Daoy (cell line): ENCODE data around the gene SELENON. TPM values are rescaled to one million over a fixed set of nuclear protein-coding genes. Genes with fewer than 3 reads are reported as not detected.
"Not testable (repeated sequence)": the region's sequence is repeated elsewhere in the genome, so short reads cannot be mapped to it uniquely, and the experiment has no call there.

Source experiments
- DNase-seq: peaks from one replicate; pipeline ENCODE4 v3.0.0-alpha.2; 2015; ENCODE audit warnings: low read depth
- total RNA-seq: library from RNA; depleted of rRNA; stranded (reverse); fragments of >200 nt; shearing (Covaris generic); gene quantifications from 2 replicates; pipeline ENCODE4 v1.2.3, GENCODE V29; 2014

SELENON gene
- total RNA-seq, 1 experiment from 2014 or later = 16.9 TPM

DNA sequence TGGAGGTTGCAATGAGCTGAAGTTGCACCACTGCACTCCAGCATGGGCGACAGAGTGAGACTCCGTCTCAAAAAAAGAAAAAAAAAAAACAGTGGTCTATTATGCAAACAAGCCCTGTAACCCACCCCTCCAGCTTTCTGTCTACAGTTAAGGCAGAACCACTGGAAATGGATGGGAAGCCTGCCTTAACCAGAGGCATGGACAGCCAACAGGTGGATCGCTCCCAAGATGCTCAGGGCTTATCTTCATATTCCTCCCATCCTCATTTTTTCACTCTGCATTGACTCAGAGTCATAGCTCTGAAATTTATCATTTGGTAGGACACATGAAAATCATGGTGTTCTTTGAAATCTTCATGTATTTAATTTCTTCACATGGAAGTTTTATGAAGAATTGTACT lies 28.5 kb downstream of the SELENON start:
- no peak for DNase-seq

DNA sequence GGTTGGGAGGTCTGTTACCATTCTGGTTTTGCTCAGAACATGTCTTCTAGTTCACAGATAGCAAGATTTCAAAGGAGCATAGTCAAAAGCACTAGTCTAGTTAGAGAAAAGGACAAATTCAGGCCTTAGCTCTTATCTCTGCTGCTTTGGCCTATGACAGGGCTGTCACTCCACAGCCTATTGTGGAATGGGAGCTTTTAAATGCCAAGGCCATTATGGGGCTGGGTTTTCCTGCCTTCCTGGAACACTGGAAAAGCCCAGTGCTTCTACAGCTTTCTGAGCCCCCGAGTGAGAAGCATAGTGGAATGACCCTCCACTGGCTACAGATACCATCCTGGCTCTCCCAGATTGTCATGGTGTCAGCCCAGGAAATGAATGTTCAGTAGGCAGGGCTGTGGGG lies 29.1 kb downstream of the SELENON start:
- no peak for DNase-seq

DNA sequence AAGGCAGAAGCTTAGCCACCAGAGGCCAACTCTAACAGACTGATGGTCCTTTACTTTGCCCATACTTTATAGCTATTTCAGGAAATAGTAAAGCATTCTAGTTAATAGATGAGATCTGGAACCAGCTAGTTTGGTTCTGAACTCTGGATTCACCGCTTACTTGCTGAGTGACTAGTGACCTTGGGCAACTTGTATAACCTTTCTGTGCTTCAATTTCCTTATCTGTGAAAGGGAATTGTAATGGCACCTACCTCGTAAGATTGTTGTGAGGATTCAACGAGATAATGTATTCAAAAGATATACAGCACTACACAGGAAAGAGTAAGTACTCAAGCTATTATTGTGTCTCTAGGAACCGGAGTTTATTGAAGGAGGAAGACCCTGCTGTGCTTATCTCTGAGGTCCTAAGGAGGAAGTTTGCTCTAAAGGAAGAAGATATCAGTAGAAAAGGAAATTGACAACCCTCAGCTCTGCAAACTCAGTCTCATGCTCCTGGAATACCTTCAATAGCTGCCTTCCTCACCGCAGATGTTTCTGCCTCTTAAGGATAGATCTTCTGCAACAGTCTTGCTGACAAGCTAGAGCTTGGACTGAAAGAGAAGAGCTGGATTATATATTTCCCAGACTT lies 31.7 kb downstream of the SELENON start:
- no peak for DNase-seq

DNA sequence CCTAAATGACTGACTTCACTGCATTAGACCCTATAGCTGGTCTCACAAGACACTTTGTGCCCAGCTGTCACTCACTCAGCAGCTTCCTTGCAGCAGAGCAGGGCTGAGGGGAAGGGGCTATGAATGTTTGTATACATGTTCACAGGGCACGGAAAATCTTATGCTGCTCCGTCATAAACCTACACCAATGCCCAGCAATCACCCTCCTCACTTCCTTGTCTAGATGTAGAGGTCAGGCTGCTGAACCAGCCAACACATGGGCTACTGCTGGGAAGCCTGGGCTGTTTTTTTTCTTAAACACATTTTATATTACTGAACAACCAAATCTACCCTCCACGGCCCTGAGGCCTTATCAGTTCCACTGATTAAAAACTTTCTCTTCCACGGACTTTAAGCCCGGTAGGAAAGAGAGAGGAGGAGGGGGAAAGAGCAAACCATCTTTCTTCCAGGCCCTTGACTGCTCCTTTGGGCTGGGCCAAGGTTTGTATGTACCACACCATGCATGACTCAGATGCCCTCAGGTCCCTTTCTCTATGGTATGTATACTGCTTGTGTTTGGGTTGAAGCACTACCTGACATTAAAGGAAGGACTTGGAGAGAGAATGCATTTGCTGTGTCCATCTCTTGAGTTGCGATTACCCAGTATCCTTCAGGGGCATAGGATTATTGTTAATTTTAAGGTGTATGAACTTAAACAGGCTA lies 32.5 kb downstream of the SELENON start:
- no peak for DNase-seq

DNA sequence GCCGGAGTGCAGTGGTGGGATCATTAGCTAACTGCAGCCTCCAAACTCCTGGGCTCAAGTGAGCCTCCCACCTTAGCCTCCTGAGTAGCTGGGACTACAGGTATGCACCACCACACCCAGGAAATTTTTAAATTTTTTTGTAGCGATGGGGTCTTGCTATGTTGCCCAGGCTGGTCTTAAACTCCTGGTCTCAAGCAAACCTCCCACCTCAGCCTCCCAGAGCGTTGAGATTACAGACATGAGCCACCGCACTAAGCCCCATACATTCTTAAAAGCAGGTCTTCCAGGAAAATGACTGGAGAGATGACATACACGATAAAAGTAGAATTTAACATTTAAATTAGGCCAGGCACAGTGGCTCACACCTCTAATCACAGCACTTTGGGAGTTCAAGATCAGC lies 33.2 kb downstream of the SELENON start:
- DNase-seq = no peak

DNA sequence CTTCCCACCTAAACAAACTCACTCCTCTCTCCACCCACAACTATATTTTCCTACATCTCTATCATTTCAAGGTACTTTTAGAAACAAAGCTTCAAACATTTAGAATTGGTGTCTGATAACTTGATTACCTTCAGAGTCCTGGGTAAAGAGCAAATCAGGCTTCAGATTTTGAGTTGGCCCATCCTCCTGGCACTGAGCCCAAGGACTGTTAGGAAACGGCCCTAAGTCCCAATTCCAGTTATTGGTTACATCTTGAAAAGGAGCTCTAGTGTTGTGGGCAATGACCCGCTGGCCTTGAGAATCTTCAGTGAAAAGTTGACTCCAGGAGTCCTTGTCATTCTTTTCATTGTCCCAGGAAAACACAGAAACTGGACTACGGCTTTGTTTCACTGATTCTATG lies 34.9 kb downstream of the SELENON start:
- DNase-seq = no peak

DNA sequence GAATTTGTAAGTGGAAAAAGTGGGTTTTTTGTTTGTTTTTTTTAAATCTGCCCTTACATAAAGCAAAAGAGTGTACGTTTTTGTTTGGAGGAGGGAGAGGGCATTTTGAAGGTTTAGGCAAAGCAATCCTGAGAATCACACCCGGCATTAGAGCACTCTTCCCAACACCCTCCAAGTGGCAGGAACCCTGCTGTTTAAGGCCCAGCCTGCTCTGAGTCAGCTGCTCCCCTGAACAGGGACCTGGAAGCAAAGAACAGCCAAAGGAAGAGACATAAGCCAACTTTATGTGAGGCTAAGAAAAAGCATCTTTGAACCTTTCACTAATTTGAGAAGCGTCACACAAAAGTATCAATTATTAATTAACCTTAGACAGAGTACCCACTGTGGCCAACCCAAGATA lies 36.7 kb downstream of the SELENON start:
- no peak for DNase-seq

DNA sequence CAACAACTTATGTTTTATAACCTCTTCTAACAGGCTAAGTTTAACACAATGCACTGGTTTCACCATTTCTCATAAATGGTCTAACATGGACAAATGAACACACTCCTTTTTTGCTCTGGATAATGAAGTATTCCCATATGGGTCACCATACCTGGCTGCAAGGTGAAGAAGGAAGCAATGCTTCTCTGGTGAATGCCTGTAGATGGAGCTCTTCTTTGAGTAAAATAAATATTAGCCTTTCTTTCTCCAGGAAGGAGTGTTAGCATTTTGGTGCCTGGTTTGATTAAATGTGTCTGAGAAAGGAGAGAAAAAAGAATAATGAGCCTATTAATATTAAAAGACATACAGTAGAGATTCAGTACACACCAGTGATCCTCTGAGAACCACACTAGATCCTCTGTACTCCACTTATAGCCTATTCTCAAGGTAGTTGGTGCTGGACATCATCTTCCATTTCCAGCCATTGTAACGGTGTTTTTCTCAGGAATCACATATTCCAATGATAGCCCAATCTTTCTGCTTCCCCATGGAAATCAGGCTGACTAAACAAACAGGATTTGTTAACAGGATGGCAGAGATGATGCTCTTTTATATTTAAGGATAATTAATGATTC lies 37.4 kb downstream of the SELENON start:
- no peak for DNase-seq

DNA sequence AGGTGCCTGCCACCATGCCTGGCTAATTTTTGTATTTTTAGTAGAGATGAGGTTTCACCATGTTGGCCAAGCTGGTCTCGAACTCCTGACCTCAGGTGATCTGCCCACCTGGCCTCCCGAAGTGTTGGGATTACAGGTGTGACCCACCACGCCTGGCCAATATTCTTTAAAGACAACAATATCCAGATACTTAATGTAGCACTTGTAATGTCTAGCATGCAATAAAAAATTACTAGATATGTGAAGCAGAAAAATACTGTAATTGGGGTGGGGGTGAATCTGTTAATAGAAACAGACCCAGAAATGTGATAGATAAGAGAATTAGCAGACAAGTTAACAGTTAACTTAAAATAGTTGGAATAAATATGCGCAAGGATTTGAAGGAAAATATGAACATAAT lies 39.8 kb downstream of the SELENON start:
- not testable (repeated sequence) for DNase-seq

DNA sequence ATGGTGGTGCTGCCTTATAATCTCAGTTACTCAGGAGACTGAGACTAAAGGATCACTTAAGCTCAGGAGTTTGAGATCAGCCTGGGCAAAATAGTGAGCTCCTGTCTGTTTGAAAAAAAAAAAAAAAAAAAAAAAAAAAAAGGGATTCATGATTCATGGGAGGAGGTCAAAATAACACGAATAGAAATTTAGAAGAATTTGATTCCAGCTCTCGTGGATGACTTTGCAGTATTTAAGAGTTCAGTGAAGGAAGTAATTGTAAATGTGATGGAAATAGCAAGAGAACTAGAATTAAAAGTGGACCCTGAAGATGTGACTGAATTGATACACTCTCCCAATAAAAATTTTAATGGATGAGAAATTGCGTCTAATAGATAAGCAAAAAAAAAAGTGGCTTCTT lies 43.5 kb downstream of the SELENON start:
- DNase-seq = no peak

DNA sequence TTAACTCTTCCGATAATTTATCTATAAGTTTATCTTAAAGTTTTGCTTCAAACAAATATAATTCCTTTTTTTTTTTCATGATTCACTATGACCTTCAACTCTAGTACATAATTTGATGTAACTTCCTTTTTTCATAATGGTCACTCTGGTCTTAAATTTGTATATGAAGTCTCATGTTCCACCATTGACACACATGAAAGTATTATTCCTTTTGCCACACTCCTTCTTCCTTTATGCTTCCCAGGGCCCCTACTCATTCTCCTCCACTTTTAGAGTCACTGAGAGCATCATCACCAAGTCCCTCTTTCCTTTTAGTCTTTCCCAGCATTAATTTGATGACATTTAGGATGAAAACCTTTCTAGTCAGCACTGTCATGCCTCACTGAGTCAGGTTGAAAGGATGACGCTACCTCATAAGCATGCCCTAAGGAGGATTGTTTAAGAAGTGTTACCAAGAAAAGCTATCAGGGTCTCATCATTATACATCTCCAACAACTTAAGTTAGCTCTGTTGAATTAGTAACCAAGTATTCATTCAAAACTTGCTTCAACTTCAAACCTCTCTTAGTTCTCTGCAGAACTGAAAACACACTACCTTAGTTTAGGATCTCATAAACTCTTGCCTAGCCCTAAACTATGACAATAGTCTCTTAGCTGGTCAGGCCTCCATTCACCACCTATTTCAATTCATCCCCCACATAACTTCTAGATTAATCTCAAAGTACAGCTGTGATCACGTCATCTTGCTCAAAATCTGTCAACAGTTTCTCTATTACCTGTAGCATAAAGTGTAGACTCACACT lies 44.7 kb downstream of the SELENON start:
- DNase-seq = no peak

DNA sequence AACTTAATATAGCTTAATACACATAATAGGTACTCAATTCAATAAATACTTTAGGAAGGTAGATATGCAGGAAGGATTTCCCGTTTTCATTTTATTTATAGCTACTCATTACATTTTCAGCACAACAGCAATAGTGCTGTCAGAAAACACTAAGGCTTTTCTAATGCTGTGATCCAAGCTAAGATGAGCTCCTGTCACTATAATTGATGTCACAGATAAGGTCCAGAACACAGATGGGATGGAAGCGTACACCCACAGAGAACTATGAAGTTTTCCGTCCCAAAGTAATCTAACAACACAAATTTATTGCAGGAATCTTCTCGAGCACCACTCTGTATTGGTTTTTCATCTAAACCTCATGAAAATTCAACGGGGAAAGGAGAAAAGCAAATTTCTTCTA lies 45.7 kb downstream of the SELENON start:
- no peak for DNase-seq

DNA sequence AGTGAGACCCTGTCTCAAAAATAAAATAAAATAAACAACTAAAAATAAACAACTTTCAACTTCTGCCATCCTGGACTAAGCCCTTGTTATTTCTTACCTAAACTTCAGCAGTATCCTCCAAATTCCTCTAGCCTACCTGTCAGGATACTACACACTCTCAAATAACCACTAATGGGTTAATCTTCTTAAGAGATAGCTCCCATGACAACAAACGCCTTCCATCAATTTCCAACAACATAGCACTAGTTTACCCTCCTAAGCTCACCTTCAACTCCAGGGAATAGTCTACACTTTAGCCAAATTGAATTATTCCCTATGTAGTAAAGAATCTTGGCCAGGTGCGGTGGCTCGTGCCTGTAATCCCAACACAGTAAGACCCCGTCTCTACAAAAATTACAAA lies 47.9 kb downstream of the SELENON start:
- no peak for DNase-seq

DNA sequence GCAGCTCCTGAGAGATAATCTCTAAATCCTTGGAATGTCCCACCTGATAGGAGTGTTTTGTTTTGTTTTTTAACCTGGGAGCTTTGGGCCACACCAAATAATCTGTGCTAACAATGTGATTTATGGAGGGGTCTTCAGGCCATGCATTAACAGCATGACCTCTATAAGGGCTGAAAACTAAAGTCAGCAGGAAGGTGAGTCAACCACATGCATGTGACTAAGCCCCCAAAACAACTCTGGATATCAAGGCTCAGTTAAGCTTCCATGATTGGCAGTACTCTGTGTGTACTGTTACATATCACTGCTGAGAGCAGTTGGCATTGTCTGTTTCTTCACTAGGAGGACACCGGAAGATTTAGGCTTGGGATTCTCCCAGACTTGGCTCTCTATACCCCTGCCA lies 48.5 kb downstream of the SELENON start:
- DNase-seq = peak; percentile 32

DNA sequence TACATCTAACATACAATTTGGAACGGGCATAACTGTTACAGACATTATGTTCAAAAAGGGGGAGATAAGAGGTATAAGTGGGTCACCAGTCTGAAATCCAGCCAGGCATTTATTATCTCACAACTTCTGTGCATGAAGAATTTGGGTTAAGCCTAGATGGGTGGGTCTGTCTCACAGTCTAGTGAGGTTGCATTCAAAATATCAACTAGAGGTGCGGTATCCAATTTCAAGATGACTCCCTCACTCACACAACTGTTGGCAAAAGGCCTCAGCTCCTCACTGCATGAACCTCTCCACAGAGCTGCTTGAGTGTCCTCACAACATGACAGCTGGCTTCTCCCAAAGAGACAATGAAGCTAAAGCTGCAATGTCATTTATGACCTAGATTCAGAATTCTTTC lies 54.6 kb downstream of the SELENON start:
- no peak for DNase-seq

DNA sequence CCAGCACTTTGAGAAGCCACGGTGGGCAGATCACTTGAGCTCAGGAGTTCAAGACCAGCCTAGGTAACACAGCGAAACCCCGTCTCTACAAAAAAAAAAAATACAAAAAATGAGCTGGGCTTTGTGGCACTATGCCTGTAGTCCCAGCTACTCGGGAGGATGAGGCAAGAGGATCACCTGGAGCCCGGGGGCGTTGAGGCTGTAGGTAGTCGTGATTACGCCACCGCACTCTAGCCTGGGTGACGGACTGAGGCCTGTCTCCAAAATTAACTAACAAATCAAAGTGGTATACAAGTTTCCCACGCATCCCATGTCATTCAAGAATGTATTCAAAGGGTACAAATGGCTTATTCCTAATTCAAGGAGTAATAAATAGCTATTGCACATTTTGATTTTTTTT lies 56.9 kb downstream of the SELENON start:
- DNase-seq = no peak

DNA sequence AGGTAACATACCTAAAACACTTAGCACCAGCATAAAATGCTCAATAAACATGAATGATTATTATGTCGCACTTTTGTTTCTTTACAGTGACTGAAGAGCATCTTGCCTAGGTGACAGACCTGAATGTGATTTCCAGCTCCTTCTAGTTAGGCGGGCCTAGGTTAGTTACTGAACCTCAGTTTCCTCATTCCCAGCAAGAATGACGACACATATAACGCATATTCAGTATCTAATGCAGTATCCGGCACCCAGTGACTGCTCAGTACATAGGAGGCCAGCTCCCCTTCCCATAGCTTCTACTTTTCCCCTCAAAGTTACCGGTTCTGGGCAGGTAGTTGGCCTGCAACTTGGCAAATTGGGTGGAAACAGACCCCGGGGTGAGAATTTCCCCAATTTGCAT lies 58.5 kb downstream of the SELENON start:
- no peak for DNase-seq

DNA sequence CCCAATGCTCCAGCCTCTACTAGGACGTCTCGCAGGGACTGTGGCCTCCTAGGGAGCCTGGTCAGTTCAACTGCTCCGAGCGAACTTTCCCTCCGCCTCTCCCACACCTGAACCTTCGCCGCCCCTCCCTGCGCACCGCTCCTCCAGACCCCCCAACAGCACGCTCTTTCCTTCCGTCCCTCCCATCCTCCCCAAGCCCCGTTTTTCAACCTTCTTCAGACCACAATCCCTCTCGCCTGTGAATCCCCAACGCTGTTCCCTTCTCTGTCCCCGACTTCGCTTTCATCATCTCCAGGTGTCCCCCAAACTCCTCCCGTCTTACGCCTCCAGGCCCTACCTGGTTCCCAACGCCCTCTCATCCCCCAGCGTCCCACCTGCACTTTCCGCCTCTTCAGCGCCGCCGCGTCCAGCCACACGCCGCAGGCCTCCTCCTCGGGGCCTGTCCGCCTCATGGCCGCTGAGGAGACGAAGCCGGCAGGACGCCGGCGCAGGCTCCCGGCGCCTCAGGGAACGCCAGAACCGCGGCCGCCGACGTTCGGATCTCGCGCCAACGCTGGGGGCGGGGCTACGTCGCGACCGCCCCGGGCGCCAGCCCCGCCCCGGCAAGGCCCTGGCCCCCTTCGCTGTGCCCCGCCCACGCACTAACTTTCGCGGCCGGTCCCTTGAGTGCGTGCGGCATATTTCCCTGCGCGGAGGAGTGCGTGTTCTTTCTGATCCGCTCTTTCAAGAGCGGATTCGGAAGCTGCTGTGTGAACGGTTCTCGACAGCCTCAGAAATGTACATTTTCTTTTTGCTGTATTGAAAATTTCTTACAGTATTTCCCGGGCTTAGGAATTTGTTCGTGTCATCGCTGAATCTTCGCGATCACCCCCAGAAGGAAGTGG lies 59.2 kb downstream of the SELENON start, which contains the start of gene AUNIP:
TSS of gene AUNIP (minus strand) at position 552 of the 884 bp plus-strand sequence. CDS start at position 452, 100 bp downstream.
- peak; percentile 94 for DNase-seq

DNA sequence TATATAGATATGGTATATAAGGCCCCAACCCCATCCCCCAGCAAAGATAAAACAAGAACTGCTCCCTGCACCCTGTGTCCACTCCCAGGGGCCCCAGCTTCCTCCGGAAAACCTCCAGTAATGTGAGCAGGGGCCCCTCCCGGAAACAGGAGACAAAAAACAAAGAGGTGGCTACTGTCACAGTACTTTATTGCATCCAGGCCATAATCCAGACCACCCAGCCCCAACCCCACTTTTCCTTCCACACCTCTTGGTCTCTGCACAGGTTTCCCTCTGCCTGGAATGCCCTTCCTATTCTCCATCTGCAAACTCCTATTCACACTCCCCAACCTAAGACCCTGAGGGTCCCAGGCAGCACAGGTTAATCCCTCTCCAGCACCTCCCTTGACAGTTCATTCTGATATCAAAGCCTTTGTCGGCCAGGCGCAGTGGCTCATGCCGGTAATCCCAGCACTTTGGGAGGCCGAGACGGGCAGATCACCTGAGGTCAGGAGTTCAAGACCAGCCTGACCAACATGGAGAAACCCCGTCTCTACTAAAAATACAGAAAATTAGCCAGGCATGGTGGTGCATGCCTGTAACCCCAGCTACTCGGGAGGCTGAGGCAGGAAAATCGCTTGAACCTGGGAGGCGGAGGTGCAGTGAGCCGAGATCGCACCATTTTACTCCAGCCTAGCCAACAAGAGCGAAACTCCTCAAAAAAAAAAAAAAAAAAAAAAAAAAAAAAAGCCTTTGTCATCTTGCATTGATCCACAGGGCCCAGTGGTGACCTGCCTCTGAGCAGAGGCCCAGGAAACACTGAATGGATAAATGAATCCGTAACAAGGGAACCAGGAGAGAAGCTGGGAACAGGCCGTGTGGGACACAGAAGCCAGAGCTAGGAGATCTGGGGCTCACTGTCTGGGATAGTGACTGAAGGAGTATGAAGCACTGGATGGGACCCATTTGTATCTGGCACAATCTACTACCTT lies 61.6 kb downstream of the SELENON start:
- DNase-seq = no peak
